GM10847 (cell line): Measurements from ENCODE around the gene SNX7.

Experiments
- POLR2A ChIP-seq: IDR thresholded peaks from 2 replicates; pipeline ENCODE4 v1.6.1; 2011; ENCODE audit not compliant: insufficient read length; ENCODE audit errors: extremely low read depth

SNX7 gene

DNA sequence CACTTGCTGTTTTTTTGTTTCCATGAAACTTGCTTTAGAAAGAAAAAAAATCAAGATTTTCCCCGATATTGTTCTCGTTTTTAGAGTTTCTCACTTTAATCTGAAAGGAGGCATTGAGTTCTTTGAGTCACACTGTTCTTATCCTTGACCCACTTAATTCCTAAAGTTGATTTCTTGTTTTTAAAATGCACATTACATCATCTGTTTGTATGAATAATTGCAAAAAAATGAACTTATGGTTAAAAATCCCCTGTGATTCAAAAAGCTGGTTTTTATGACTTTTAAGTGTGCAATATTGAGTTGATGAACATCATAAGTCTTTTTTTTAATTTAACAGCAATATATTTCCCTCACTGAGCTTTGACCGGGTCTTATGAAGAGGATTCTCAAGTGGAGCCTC is 131.6 kb downstream of the SNX7 start:
- no peak for TF ChIP-seq POLR2A

DNA sequence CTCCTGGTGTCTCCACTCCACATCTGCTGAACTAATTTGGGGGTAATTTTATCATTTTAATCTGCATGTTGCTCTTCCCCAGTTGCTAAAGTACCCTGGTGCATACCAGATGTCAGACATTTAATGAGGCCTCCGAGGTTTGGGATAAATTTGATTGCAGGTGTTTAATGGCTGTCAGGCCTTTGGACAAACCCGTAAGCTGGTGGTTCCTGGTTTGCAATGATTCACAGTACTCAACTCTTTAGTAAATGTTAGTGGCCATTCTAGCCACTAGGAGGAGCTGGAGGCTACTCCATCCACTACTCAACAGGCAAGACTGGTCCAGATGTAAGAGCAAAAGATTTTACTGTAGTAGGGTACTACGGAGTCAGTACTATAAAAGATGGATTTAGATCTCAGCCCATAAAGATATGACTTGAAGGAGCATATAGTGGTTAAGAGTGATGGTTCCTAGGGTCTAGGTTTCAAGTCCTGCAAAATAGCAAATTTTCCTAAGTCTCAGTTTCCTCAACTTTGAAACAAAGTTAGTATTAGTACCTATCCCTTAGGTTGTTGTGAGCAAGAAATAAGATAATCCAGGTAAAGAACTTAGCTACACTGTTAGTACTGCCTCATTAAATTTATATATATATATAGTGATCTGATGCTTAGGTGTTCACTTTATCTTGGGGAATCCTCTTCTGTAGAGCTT is 132.8 kb downstream of the SNX7 start:
- no peak for TF ChIP-seq POLR2A

DNA sequence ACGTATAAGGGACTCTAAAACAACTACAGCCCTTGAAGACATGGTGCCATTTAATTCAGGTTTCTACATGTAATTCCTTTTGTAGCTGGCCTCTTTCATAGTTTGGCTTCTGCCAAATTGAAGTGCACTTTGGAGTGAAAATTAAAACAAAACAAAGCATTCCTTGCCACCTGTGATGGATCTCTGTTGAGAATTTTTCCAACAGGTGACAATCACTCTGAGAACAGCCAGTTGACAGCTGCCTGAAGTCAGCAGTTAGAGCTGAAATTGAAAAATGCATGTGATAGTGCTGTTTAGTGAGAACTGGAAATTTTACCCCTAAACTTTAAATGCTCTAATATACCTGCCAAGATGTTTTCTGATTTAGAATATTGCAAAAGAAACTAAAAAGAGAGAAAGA is 134.5 kb downstream of the SNX7 start:
- TF ChIP-seq POLR2A = no peak

DNA sequence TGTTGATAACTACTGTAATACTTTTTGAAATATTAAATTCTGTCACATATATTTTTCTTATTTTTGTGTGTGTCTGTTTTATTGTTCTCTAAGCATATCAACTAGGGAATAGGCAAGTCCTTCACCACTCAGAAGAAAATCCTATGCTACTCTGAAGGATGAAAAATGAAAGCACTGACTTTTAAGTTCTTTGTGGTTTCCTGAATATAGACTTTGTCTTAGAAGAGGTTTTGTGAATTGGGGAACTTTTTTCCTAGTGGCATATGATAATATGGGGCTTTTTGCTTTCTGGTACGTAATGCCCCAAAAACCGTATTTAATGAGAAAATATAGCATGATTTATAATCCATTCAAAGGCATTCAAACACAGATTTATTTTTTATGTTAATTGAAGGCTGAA is 136.0 kb downstream of the SNX7 start:
- TF ChIP-seq POLR2A = no peak
